PC-3 (cell line): ENCODE measurements around the gene FAM47E.
"Not testable (repeated sequence)": the region's sequence is repeated elsewhere in the genome, so short reads cannot be mapped to it uniquely, and the experiment has no call there.

Experiments
- CTCF ChIP-seq: fragments of 300-600 bp; sonication (generic); conservative IDR thresholded peaks from 2 replicates; pipeline ENCODE4 v1.5.1; 2017; ENCODE audit warnings: antibody characterized with exemption, low read depth, mild to moderate bottlenecking, low read length
- EZH2phosphoT487 ChIP-seq: fragments of 300-600 bp; sonication (generic); IDR thresholded peaks from 2 replicates; pipeline ENCODE4 v1.6.1; 2018; ENCODE audit warnings: mild to moderate bottlenecking, antibody characterized with exemption, low read length, borderline replicate concordance

- not testable (repeated sequence) for TF ChIP-seq CTCF, EZH2phosphoT487
These were observed 30.1 kb downstream of the FAM47E start for GRCh38 chr4:76281594-76281993.
